Stimulated activated CD4-positive, alpha-beta T cell treated with anti-CD3 and anti-CD28 coated beads, Interleukin-15, amount 100 ng/mL, for 24 hours (primary cell): ENCODE data around the gene SLC30A2.
A peak's percentile ranks its signal among the peaks of the same experiment; 100 is the strongest.

ENCODE experiments used
- DNase-seq: peaks from one replicate; pipeline ENCODE4 v3.0.0-alpha.2; 2020

SLC30A2 gene

DNA sequence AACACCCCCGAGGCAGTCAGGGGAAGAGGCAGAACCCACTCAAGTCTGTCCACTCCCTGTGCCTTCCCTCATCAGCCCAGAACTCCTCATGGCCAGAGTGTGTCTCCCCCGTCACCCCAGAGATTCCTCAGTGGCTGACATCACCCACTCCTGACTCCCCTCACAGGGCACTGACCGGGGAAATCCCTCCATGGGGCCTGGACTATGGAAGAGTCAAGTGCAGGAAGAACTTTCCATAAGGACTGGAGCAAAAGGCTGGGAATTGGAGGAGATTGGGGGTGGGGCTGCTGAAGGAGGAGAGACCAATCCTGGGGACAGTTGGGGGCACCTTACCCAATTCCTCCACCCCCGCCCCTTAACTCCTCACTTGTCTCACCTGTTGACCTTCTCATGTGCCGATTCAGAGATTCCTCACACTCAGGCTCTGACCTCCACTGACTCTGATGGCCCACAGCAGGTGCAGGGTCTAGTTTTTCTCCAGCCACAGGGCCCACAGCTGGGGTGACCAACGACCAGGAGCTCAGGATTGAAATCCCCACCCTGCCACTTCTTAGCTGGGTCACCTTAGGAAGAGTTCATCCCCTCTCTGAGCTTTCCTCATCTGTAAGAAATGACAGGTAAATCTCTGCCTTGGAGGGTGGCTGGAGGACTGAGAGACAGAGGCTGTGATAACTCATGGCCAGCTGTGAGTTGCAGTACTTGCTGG lies 24.8 kb downstream of the SLC30A2 start:
- no peak for DNase-seq

GRCh38 chr1:26020330-26020768 lies 25.6 kb downstream of the SLC30A2 start:
- DNase-seq, result no peak

DNA sequence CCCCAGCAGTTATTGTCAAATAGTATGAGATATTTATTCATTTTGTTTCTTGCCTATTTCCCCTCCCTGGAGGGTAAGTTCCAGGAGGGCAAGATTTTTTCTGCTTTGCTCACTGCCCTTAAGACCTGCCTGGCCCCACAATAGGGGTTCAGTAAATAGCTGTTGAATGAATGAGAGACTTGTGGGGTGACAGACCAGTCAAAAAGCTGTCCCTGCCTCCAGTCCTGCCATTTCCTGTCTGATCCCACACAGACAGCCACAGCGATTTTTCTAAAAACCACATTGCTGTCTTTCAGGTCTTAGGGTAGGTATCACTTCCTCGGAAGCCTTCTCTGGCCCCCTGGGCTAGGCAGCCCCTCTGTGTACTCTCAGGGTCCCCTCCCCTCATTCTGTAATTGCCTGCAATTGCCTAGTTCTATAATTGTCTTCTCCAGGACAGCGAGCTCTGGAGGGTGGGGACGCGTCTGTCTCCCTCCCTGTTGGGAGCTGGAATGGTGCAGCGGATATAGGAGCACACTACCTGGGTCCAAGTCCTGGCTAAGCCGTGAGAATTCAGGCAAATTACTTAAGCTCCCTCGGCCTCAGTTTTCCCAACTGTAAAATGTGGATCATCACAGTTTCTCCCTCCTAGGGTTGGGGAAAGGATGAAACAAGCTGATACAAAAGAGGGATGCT lies 26.1 kb downstream of the SLC30A2 start:
- no peak for DNase-seq

GRCh38 chr1:26017606-26018005 lies 28.3 kb downstream of the SLC30A2 start:
- no peak for DNase-seq

DNA sequence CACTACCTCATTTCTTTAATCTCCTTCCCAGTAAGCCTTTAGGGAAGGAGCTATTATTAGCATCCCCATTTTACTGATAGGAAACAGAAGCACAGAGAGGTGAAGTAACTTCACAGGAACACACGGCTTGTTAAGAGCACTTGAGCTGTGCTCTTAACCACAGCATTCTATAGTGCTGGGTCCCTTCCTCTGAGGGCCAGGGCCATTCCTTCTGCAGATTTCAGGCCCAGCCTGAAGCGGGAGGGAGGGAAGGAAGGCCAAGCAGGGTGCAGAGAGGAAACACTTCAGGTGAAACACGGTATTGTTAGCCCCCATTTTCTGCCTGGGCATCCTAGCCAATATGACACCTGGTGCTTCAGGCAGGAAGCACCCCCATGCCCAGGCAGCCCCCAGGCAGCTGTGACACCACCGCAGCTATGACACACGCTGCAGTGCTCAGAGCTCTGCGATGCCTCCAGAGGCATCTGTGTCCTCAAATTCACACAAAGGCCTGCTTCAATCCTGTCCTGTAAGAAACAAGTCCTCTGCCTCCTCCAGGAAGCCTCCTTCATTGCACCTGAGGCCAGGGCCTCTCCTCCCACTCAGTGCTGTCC lies 28.9 kb downstream of the SLC30A2 start:
- DNase-seq, result no peak

DNA sequence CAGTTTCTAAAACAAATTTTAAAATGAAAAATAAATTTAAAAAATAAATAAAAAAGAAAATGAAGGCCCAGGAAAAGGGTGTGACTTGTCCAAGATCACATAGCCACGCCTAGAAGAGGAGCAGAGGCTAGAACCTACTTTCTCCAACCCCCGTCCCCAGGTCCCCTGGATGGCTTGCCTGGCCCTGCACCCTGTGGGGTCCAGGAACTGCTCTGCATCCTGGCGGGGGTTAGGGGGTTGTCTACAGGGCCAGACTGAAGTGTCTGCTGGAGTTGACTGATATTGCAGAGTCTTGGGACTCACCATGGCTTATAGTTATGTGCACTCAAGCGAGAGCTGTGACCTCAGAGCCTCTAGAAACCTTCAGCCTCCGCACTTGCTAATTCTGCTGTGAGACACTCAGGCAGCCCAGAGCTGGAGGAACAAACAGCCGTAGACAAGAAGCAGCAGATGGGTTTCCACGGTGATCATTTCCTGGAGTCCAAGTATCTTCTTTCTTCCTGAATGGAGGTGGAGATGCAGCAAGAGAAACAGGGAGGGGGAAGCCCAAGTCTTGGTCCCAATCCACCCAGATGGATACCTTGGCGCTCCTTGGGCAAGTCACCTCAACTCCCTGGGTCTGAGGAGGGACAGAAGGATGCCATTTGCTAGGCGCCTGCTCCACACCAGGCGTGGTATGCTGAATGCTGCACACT lies 29.5 kb downstream of the SLC30A2 start:
- no peak for DNase-seq

DNA sequence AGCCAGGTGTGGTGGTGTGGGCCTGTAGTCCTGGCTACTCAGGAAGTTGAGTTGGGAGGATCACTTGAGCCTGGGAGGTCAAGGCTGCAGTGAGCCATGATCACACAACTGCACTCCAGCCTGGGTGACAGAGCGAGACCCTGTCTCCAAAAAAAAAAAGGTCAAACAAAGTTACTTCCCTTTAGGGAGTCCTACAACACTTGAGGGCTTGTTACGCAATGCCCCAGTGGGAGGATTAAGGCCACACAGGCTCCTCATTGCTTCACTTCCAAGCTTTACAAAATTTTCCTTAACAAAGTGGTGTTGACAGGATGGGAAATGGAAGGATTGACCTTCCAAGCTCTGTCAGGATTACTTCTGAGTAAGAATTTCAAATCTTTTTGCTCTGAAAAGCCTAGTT lies 30.6 kb downstream of the SLC30A2 start:
- DNase-seq, result no peak

DNA sequence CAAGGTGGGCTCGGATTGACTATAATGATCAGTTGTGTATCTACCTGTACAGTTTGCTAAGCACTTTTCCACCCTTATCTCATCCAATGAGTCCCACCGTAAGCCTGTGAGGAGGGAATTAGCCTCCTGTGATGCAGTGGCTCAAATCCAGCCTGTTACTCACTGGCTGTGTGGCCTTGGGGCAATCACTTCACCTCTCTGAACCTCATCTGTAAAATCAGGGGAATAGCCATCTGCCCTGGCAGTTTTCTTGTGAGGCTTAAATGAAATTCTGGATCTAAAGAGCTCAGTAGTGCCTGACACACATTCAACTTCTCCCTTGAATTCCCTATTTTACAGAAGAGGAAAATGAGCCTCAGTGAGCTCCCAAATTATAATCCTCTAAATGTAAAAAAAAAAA lies 31.7 kb downstream of the SLC30A2 start:
- DNase-seq, result no peak

DNA sequence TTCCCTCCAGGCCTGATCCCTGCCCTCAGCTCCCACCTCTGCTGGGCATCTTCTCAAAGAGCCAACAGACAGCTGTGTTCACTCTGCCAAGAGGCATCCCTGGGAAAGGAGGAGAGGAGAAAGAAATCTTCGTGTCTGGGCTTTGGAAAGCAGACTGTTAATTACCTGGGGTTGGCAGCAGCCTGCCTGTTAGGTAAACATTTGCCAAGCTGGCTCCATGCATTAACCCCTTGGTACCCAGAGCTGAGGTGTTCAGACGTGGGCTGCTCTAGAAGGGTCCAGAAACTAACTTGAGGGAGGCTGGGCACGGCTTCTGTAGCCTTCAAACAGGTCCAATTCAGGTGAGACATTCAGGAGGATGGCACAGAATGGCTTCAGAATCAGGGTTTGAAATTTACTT lies 33.1 kb downstream of the SLC30A2 start:
- DNase-seq, result no peak

DNA sequence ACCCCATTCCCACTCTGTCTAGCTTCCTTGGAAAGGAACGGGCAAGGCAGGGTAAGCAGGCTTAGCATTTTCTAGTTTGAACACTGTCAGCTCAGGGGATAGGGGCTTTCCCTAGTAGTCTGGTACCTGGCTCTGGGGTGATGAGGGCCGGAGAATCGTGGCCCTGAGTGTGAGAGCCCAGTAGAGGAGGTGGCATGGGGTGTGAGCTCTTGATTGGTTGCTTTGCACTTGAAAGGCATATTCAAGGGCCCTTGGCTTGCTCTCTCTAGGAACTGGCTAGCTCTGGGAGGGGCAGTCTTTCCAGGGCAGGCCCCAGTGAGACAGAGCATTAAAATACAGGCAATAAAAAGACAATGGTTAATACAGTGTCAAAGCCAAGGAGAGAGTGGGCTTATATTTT lies 35.1 kb downstream of the SLC30A2 start:
- DNase-seq, result no peak

DNA sequence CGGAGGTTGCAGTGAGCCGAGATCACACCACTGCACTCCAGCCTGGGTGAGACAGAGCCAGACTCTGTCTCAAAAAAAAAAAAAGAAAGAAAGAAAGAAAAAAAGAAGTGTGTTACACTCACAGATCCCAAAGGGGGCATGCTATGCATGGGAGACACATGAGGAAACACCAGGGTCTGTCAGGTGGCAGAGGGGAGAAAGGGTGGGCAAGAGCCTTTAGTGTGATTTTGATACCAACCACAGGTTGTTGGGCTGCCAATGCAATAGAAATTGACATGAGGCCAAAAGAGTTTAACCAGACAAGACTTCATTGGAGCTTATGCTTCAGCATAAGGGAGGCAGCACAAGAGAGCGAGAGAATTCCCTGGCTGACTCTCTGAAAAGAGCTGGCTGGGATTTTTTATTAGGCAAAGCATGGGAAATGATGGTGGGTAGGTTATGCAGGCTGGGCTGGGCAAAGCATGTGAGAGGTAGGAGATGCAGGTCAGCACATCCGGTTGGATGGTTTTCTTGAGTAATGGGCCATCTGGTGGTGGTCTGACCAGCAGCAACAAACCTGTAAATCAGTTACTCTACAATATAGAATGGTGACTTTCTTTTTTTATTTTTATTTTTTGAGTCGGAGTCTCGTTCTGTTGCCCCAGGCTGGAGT lies 36.0 kb downstream of the SLC30A2 start:
- DNase-seq, result peak; percentile 11

- no peak for DNase-seq
Measured at GRCh38 chr1:26006710-26007109, 39.2 kb downstream of the SLC30A2 start.

GRCh38 chr1:26005434-26006105 lies 40.3 kb downstream of the SLC30A2 start:
- DNase-seq, result no peak

- no peak for DNase-seq
Measured at GRCh38 chr1:26003756-26004155, 42.2 kb downstream of the SLC30A2 start.

DNA sequence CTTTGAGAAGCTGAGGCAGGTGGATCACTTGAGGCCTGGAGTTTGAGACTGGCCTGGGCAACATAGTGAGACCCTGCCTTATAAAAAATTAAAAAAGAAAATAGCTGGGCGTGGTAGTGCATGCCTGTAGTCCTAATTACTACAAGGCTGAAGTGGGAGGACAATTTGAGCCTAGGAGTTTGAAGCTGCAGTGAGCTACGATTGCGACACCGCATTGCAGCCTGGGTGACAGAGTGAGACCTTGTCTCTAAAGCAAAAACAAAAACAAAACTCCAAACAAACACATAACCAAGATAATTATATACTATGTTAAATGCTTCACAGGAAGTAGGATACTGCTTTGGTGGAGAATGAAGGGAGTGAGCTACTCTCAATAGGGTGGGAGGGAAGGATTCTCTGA lies 42.7 kb downstream of the SLC30A2 start:
- DNase-seq, result no peak

DNA sequence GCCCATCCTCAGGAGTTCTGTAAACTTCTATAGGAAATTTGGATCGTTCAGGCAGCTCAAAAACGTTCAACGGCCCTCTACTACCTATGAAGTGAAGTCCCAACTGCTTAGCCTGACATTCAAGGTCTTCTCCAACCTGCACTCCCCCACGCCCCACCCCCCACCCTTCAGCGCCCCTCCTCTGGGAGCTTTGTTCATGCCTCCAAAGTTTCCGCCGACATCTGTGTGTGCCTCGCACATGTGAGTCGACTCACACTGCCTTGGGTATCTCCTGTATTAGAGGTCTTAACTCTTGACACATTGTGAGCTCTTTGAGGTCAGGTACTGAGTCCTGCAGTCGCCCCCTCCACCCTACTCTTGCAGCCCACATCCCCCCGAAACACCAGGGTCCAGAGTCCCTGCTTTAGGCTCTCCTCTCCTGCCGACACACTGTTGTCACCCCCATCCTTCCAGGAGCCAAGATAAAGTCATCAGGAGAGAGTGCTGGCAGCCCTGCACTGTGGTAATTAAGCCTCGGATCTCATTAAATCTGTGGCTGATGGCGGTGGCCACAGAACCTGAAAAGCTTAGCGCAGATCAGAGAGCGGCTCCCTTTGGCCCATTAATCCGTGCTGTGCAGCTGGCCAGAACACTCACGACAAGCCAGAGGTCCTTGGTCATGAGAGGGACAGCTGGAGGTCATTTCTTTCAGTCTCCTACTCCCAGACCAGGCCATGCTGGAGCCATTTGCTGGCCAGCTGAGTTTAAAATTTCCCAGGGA lies 46.7 kb downstream of the SLC30A2 start:
- DNase-seq, result no peak

DNA sequence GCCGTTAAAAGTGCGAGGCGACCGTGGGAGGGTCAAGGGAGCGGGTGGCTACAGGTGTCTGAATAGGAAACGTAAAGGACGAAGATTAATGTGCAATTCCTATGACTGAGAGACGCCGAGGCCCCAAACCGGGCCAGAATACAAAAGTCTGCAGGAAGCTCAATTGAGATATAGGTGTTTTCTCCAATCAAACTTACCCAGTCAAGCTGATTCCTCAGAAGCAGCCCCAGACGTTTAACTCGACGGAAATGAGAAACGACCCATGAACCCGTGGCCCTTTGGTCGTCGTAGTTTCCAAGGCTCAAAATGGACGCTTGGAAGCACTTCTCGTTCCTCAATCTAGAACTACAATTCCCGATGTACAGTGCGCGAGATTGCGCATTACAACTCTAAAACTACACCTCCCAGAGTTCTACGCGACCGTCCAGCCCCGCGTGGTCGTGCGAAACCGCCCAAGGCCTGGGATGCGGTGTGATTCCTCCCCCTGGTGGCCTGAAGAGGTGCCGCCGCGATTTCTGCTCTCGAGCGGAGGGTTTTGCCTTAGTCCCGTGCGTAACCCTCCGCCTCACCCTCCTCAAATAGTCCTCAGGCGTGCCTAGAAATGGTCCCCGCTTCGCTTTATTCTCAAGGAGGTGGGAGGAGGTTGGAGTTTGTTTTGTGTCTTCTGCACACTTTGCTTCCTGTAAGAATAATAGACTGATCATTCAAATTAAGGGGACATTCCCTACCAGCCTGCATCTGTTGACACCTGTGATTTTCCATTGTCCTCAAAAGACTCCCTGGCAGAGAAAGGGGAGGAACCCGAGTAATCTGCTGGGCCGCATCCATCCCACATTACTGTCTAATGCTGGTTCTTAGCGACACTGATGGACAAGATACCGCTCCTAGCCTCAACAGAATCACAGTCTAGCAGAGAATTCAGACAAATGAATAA lies 47.8 kb downstream of the SLC30A2 start, which contains the start of gene PAFAH2:
PAFAH2 (minus strand) TSS at position 236 of the 934 bp plus-strand sequence. CDS start 7,247 bp downstream, outside the sequence.
- DNase-seq, result peak; percentile 97

GRCh38 chr1:25996966-25997827 lies 48.7 kb downstream of the SLC30A2 start:
- no peak for DNase-seq

DNA sequence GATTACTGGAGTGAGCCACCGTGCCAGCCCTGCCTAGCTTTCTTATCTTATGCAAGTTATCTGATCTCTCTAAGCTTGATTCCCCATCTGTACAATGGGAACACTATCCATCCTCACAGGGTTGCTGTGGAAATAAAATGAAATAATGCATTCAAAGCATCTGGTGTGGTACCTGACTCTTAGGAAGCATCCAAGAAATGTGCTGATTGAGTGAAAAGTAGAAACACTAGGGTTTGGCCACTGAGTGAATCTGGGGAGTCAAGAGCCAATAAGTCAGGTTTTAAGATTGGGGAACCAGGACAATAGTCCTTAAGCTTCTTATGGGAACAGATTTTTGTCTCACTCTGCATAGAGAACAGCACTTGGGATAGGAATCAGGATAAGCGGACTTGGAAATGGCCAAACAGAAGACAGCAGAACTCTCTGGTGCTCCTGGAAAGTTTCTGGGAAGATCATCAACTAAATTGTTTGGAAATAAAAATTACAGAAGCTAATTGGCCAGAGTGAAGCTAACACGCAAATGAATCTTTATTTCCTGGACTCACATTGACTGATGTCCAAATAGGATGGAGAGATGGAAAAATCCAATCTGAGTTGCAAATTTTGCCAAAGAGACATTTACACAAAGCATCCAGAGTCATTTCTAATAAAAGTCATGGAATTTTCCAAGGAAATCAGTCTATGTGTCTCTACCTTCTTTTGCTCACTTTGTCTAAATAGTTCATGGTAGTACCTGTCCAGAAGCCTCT lies 51.3 kb downstream of the SLC30A2 start:
- no peak for DNase-seq
